Measurements from ENCODE around the gene MYOZ2. TPM values are rescaled to one million over a fixed set of nuclear protein-coding genes. Genes with fewer than 3 reads are reported as not detected.

Gene MYOZ2
- polyA plus RNA-seq, 1 experiment, result 0.10 TPM

GRCh38 chr4:119116021-119116420, 19.6 kb upstream of the MYOZ2 start:
- CTCF ChIA-PET, result no interaction called here
- TF ChIP-seq CTCF (IDR thresholded peaks at IDR 0.05; ENCODE audit: low read depth, low read length), result no peak
- H3K4me3 ChIP-seq (ENCODE audit: low read depth, low read length), result no peak overlapping the region
- H3K27ac ChIP-seq (ENCODE audit: low read depth, low read length), result no peak overlapping the region
- no peak for DNase-seq (ENCODE audit: low read depth, low spot score)
- H3K27me3 ChIP-seq (ENCODE audit: control insufficient read depth, insufficient read depth, low read length), result no peaks in the 10 kb centered on the region
- POLR2A ChIA-PET, result no interaction called here
- no peaks in the 10 kb centered on the region for H3K9me3 ChIP-seq (ENCODE audit: control insufficient read depth, insufficient read depth, low read length)

GRCh38 chr4:119116925-119117900, 18.4 kb upstream of the MYOZ2 start:
- H3K27ac ChIP-seq (ENCODE audit: low read depth, low read length), result no peak overlapping the region
- ChIA-PET CTCF (no interaction called here), POLR2A (no interaction called here)
- no peak overlapping the region for H3K4me3 ChIP-seq (ENCODE audit: low read depth, low read length)
- H3K27me3 ChIP-seq (ENCODE audit: control insufficient read depth, insufficient read depth, low read length), result no peaks in the 10 kb centered on the region
- H3K9me3 ChIP-seq (ENCODE audit: control insufficient read depth, insufficient read depth, low read length), result no peaks in the 10 kb centered on the region; the same call in 1 of the 2 replicates
- no peak for TF ChIP-seq CTCF (IDR thresholded peaks at IDR 0.05; ENCODE audit: low read depth, low read length)
- no peak for DNase-seq (ENCODE audit: low read depth, low spot score)

- DNase-seq (ENCODE audit: low read depth, low spot score), result no peak
- ChIA-PET POLR2A (no interaction called here), CTCF (interaction anchor here (0.6 to 0.7 kb wide), 3 partner anchors 22 to 155 kb away, joined by 3 to 6 read pairs (median 4); no protein-coding TSS in a partner anchor)
- Histone ChIP-seq H3K4me3 (ENCODE audit: low read depth, low read length) (no peak overlapping the region), H3K9me3 (ENCODE audit: control insufficient read depth, insufficient read depth, low read length) (no peaks in the 10 kb centered on the region; the same call in 1 of the 2 replicates), H3K27me3 (ENCODE audit: control insufficient read depth, insufficient read depth, low read length) (no peaks in the 10 kb centered on the region), H3K27ac (ENCODE audit: low read depth, low read length) (no peak overlapping the region)
- TF ChIP-seq CTCF (IDR thresholded peaks at IDR 0.05; ENCODE audit: low read depth, low read length), result no peak
Measured at GRCh38 chr4:119118397-119118796, 17.2 kb upstream of the MYOZ2 start.

- DNase-seq (ENCODE audit: low read depth, low spot score), result no peak
- Histone ChIP-seq H3K27me3 (ENCODE audit: control insufficient read depth, insufficient read depth, low read length) (no peaks in the 10 kb centered on the region), H3K4me3 (ENCODE audit: low read depth, low read length) (no peak overlapping the region), H3K27ac (ENCODE audit: low read depth, low read length) (no peak overlapping the region), H3K9me3 (ENCODE audit: control insufficient read depth, insufficient read depth, low read length) (no peaks in the 10 kb centered on the region; the same call in 1 of the 2 replicates)
- ChIA-PET POLR2A (no interaction called here), CTCF (no interaction called here)
- no peak for TF ChIP-seq CTCF (IDR thresholded peaks at IDR 0.05; ENCODE audit: low read depth, low read length)
Measured at GRCh38 chr4:119124352-119124751, 11.3 kb upstream of the MYOZ2 start.

GRCh38 chr4:119125931-119126330, 9.7 kb upstream of the MYOZ2 start:
- Histone ChIP-seq H3K4me3 (ENCODE audit: low read depth, low read length) (no peak overlapping the region), H3K27ac (ENCODE audit: low read depth, low read length) (no peak overlapping the region), H3K9me3 (ENCODE audit: control insufficient read depth, insufficient read depth, low read length) (no peaks in the 10 kb centered on the region; the same call in 1 of the 2 replicates), H3K27me3 (ENCODE audit: control insufficient read depth, insufficient read depth, low read length) (no peaks in the 10 kb centered on the region)
- ChIA-PET CTCF (no interaction called here), POLR2A (no interaction called here)
- DNase-seq (ENCODE audit: low read depth, low spot score), result no peak
- no peak for TF ChIP-seq CTCF (IDR thresholded peaks at IDR 0.05; ENCODE audit: low read depth, low read length)
